Stimulated activated naive CD8-positive, alpha-beta T cell treated with anti-CD3 and anti-CD28 coated beads, Interleukin-15, Interleukin-2, amounts not matched to agents 100 ng/mL and 50 ng/mL, for 24 hours (primary cell): ENCODE results near the gene TTLL11.

Experiments
- H3K27ac Mint-ChIP-seq: one replicate; pipeline ENCODE4 v1.8.0; 2021; ENCODE audit warnings: mild to moderate bottlenecking, mixed read lengths
- H3K27me3 Mint-ChIP-seq: one replicate; pipeline ENCODE4 v1.8.0; 2021; ENCODE audit warnings: mixed read lengths
- H3K36me3 Mint-ChIP-seq: one replicate; pipeline ENCODE4 v1.8.0; 2021; ENCODE audit warnings: low read depth, mixed read lengths
- H3K4me1 Mint-ChIP-seq: one replicate; pipeline ENCODE4 v1.8.0; 2021; ENCODE audit warnings: low read depth, mixed read lengths
- H3K4me3 Mint-ChIP-seq: one replicate; pipeline ENCODE4 v1.8.0; 2021; ENCODE audit warnings: mild to moderate bottlenecking, mixed read lengths
- H3K9me3 Mint-ChIP-seq: one replicate; pipeline ENCODE4 v1.8.0; 2021; ENCODE audit warnings: mixed read lengths

TTLL11 gene

DNA sequence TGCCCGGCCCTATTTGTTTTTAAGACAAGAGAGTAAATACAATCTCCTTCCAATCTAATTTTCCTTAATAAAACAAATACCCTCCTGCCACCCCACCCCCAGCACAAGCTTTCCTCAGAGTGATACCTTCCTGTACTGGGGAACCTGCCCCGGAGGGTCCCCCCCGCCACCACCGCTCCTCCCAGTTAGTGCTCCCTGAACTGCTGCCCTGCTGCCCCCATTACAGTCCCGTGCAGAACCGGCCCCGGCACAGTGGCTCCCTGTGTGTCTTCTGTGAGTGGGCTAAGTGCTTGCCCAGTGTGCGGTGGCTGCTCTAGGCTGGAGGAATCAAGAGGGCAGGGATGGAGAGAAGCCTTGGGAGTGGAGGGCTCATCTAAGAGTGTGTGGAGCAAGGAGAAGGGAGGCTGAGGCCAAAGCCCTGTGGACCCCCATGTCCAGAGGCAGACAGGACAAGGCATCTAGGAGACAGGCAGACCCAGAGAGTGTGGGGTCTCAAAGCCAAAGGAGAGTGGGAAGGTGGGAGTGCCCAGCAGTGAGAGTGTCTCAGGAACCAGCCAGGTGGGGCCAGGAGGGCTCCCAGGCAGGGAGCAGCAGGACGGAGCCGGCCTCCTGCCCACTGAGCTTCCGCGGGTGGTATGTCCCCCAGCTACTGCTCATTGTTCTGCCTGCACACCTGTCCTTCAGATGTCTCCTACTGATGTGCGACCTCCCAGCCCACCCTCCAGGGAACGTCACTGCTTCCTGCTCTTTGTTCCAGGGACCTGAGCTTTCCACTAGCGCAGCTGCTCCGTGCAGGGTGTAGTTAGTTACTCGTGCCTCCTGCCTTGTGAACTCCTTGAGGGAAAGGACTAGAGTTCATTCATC, 312.7 kb downstream of the TTLL11 start:
- H3K36me3 Mint-ChIP-seq: no peaks in the 10 kb centered on the region
- H3K9me3 Mint-ChIP-seq: no peaks in the 10 kb centered on the region
- H3K27ac Mint-ChIP-seq: no peak overlapping the region
- H3K4me3 Mint-ChIP-seq: no peak overlapping the region
- peaks cover 4% of the 10 kb centered on the region for H3K4me1 Mint-ChIP-seq
- H3K27me3 Mint-ChIP-seq: no peaks in the 10 kb centered on the region

DNA sequence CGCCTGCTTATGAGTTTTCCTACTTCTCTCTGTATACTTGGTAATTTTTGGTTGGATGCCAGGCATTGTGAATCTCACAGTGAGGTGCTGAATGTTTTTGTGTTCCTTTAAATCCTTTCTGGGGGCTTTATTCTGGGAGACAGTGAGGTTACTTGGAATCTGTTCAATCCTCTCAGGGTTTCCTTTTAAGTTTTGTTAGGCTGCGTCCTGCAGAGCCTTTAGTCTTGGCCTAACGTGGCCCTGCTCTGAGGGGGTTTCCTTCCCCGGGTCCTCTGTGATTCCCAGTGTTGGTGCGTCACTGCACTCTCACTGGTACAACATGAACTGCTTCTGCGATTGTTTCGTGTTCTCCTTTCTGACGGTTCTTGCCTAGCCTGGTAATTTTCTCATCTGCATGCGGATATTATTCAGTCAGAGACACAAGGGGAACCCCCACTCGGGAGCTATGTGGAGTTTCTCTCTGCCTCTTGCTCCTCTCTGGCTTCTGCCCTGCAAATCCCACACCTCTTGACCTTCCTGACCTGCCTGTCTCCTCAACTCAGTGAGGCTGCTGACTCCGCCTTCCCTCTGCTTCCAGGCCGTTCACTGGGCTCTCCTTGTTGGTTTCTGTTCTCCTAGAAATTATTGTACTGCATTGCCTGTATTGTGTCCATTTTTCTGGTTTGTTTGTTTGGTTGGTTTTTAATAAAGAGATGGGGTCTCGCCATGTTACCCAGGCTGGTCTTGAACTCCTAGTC, 313.6 kb downstream of the TTLL11 start:
- Mint-ChIP-seq H3K27ac (no peak overlapping the region), H3K4me1 (peaks cover 4% of the 10 kb centered on the region), H3K27me3 (no peaks in the 10 kb centered on the region), H3K4me3 (no peak overlapping the region), H3K9me3 (no peaks in the 10 kb centered on the region), H3K36me3 (no peaks in the 10 kb centered on the region)

DNA sequence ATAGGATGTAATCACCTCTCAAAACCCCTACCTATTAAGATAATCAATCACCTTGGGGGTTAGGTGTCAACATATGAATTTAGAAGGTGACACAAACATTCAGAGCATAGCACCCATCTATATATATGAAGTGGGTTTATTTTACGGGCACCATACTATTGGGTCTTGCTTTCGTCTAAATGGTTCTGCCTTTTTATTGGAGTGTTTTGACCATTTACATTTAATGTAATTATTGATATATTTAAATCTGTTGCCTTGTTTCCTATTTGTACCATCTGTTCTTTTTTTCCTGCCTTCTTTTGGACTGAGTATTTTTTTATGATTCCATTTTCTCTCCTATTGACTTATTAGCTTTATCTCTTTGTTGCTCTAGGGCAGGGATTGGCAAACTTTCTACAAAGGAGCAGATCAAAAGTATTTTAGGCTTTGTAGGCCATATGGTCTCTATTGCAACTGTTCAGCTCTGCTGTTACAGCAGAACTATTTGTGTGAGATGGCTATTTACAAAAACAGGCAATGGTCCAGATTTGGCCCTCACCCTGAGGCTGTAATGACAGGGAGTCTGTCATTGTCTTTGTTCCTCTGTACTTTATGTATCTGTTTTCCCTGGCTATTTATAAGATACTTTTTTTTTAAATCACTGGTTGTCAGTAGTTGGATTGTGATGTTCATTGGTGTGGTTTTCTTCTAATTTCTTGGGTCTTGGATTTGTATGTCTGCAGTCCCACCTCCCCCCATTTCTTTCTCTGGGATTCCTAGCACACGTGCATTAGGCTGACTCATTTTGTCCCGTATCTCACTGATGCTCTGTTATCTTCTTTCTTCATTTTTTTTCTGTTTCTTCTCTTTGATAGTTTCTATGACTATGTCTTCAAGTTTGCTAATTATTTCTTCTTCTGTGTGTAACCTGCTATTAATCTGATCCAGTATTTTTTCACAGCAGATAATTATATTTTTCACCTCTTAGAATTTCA, 314.6 kb downstream of the TTLL11 start:
- no peaks in the 10 kb centered on the region for H3K27me3 Mint-ChIP-seq
- no peaks in the 10 kb centered on the region for H3K9me3 Mint-ChIP-seq
- no peak overlapping the region for H3K4me3 Mint-ChIP-seq
- H3K4me1 Mint-ChIP-seq: no peaks in the 10 kb centered on the region
- H3K27ac Mint-ChIP-seq: no peak overlapping the region
- H3K36me3 Mint-ChIP-seq: no peaks in the 10 kb centered on the region

DNA sequence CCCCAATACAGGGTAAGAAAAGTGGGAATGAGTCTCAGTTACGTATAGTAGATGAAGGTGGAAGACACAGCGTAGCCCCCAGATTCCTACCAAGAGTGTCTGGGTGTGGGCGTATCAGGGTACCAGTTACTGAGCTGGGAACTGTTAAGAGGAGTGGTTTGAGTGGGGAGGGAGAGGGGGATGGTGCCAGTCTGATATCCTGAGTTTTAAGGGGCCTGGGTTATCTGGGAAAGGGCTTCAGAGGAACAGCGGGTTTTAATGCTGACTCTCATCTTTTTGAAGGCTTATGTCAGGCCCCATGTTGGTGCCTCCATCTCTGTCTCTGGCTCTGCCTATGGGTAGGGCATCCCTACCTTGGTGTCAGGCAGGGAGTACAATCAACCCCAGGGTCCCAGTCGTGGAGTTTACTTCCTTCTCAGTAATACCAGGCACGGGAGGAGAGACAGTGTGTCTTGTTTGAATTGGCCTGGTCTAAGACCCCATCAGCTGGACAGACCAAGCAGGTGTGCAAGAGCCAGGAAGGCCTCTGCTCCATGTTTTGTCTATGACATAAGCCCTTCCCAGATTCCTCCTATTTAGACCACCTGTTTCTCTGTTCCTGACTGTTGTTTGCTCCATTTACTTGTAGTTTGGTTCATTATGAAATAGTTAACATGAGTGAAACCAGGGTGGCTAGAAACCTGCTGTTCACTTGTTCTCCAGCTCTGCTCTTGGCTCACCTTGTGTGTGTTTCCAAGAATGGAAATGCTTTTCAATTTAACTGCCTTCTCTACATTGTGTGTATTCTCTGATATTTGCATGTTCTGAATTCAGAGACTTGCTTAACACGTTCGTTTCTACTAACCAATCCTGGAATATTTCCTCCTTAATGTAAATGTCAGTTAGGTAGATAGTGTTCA, 316.1 kb downstream of the TTLL11 start:
- Mint-ChIP-seq H3K27ac (no peak overlapping the region), H3K9me3 (no peaks in the 10 kb centered on the region), H3K36me3 (no peaks in the 10 kb centered on the region), H3K4me1 (no peaks in the 10 kb centered on the region), H3K27me3 (no peaks in the 10 kb centered on the region), H3K4me3 (no peak overlapping the region)

DNA sequence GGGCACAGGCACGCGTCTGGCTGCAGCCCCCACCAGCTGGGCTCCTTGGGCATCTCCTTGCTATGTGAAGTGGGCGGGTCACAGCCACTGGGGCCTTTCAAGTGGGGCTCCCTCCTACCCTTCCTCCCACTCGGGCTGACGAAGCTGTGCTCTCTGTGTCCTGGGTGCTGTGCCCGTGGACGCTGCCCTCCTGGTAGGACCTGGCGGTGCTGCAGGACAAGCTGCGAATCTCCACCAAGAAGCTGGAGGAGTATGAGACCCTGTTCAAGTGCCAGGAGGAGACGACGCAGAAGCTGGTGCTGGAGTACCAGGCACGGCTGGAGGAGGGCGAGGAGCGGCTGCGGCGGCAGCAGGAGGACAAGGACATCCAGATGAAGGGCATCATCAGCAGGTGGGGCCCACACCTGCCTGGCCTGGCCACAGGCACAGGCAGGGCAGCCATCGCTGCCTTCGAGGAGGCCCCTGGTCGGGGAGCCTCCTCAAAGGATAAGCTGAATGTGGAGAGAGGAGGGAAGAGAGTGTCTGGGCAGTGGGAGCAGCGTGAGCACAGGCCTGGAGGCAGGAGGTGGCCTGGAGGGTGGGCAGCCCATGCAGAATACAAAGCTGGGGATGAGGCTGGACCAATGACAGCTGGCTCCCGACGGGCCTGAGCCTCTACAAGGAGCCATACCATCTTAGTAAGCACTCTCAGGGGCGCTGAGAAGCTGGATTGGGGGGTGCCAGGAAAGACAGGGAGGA, 316.9 kb downstream of the TTLL11 start:
- Mint-ChIP-seq H3K27me3 (no peaks in the 10 kb centered on the region), H3K4me1 (no peaks in the 10 kb centered on the region)

DNA sequence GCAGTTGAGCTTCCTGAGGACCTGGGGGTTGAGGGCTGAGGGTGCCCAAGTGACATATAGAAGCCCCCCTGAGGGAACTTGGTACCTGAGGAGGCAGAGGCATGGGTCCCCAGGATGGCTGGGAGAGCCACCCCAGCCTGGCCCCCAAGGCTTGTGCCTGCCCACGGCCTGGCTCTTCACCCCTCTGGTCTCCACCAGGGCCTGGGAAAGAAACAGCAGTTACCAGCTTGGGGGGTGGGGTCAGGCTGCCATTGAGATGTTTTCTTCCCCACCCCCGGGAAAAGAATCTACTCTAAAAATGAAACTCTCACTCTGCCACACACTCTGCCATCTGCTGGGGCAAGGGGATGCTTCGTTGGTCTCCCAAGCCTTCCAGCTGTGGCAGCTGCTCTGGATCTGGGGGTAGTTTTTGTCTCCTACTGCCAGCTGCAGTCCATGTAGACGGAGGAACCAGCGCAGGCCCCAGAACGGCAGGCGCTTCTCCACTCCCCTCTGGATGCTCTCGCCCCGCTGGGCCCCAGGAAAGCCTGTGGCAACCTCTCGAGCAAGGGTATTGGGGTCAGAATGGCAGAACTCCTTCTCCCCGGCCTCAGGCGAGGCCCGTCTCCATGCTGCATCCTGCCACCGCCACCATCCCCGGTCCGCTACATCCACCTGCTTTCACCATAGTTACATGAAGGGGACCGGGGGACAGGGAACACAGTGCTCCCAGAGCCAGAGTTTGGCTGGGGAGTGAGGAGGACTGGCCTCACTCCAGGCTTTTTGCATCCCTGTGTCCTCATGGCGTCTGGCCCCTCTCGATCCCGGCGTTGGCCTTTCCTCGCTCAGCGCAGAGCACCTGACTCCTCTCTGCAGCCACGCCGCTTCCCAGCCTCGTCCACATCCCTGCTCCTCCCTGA, 318.1 kb downstream of the TTLL11 start:
- no peaks in the 10 kb centered on the region for H3K4me1 Mint-ChIP-seq
- no peaks in the 10 kb centered on the region for H3K36me3 Mint-ChIP-seq
- no peak overlapping the region for H3K27ac Mint-ChIP-seq
- H3K9me3 Mint-ChIP-seq: no peaks in the 10 kb centered on the region
- no peak overlapping the region for H3K4me3 Mint-ChIP-seq
- H3K27me3 Mint-ChIP-seq: no peaks in the 10 kb centered on the region

More for the DNA sequence above, 316.9 kb downstream of the TTLL11 start:
- no peaks in the 10 kb centered on the region for H3K36me3 Mint-ChIP-seq
- no peaks in the 10 kb centered on the region for H3K9me3 Mint-ChIP-seq
- H3K27ac Mint-ChIP-seq: no peak overlapping the region
- no peak overlapping the region for H3K4me3 Mint-ChIP-seq

DNA sequence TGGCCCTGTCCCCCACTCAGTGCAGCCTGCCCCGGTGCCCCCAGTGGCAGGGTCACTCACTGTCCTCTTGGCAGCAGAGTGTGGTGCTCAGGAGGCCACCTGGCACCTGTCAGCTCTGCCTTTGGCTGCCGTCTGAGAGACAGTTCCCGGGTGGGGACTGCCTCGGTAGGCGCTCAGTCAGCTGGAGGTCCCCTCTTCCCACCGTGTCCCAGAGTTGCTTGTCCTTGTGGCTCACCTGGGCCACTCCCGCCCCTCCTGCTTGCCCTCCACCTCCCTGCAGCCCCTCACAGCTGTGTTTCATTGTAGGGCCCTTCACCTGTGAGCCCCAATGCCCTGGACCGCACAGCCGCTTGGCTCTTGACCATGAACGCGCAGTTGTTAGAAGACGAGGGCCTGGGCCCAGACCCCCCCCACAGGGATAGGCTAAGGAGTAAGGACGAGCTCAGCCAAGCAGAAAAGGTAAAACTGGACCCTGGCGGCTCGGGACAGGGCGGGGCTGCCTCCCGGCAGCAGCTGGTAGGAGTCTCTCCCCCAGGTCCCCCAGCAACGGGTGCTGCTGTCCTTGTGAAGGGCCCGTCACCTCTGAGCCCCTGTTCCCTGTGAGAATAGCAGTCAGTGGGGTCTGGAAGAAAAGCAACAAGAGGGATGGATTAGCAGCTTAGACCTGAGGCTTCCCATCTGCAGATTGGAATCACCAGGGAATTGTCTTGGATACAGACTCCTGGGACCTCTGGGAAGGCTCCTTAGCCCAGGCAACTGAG, 319.0 kb downstream of the TTLL11 start:
- Mint-ChIP-seq H3K36me3 (no peaks in the 10 kb centered on the region), H3K27me3 (no peaks in the 10 kb centered on the region), H3K4me3 (no peak overlapping the region), H3K27ac (no peak overlapping the region), H3K4me1 (no peaks in the 10 kb centered on the region), H3K9me3 (no peaks in the 10 kb centered on the region)

DNA sequence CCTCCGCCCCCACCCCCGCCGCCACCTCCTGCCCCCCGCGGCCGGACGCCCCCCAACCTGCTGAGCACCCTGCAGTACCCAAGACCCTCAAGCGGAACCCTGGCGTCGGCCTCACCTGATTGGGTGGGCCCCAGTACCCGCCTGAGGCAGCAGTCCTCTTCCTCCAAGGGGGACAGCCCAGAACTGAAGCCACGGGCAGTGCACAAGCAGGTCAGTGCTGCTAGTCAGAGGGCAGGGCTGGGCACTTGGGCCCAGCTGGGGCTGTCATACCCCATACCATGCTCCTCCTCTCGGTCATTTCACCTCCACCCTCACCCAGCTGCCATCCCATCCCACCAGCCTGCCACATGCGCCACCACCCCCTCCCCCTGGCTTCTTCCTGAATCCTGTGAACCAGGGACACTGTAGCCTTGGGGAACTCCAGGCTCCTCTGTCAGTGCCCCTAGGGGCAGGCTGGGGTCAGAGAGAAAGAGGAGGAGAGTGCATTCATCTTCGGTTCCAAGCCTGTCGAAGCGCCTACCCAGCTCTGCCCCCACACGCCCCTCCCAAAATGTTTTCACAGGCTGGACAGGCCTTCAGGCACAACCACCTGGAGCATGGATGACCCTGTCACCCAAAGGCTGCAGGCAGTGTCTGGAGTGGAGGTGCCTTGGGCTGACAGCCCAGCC, 319.7 kb downstream of the TTLL11 start:
- H3K27me3 Mint-ChIP-seq: no peaks in the 10 kb centered on the region
- no peak overlapping the region for H3K27ac Mint-ChIP-seq
- H3K36me3 Mint-ChIP-seq: no peaks in the 10 kb centered on the region
- no peak overlapping the region for H3K4me3 Mint-ChIP-seq
- H3K4me1 Mint-ChIP-seq: no peaks in the 10 kb centered on the region
- no peaks in the 10 kb centered on the region for H3K9me3 Mint-ChIP-seq

DNA sequence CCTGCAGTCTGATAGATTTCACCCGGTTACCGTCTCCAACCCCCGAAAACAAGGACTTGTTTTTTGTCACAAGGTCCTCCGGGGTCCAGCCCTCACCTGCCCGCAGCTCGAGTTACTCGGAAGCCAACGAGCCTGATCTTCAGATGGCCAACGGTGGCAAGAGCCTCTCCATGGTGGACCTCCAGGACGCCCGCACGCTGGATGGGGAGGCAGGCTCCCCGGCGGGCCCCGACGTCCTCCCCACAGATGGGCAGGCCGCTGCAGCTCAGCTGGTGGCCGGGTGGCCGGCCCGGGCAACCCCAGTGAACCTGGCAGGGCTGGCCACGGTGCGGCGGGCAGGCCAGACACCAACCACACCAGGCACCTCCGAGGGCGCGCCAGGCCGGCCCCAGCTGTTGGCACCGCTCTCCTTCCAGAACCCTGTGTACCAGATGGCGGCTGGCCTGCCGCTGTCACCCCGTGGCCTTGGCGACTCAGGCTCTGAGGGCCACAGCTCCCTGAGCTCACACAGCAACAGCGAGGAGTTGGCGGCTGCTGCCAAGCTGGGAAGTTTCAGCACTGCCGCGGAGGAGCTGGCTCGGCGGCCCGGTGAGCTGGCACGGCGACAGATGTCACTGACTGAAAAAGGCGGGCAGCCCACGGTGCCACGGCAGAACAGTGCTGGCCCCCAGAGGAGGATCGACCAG, 320.4 kb downstream of the TTLL11 start:
- no peaks in the 10 kb centered on the region for H3K27me3 Mint-ChIP-seq
- H3K4me1 Mint-ChIP-seq: no peaks in the 10 kb centered on the region
- H3K27ac Mint-ChIP-seq: no peak overlapping the region
- H3K9me3 Mint-ChIP-seq: no peaks in the 10 kb centered on the region
- H3K36me3 Mint-ChIP-seq: no peaks in the 10 kb centered on the region
- H3K4me3 Mint-ChIP-seq: no peak overlapping the region
